H1 (cell line): ENCODE measurements around the gene FZD4. TPM values are rescaled to one million over a fixed set of nuclear protein-coding genes. Genes with fewer than 3 reads are reported as not detected.

Source experiments
- CTCF ChIA-PET: fragments of 300-600 bp; sonication (Branson Sonifier 250); formaldehyde crosslinking; loops from one replicate; lab custom pipeline; 2021; ENCODE audit not compliant: partially characterized antibody; lab: Charles Lee
- POLR2A ChIA-PET: fragments of 300-600 bp; sonication (Branson Sonifier 250); formaldehyde crosslinking; loops from one replicate; lab custom pipeline; 2021; ENCODE audit warnings: inconsistent platforms; ENCODE audit not compliant: partially characterized antibody; lab: Charles Lee
- DNase-seq, 2 experiments: peaks; one replicate each; pipeline versions ENCODE4 v3.0.0 to v3.0.0-alpha.2; 2010 to 2022; ENCODE audit warnings: low spot score in 2 of 2, low read depth in 1 of 2, mixed read lengths in 1 of 2
- FAIRE-seq: peaks from 2 replicates; lab custom pipeline; 2011; peaks lifted over from hg19 to GRCh38; lab: Jason Lieb, UNC
- H2AFZ ChIP-seq: 2 replicates; pipeline ENCODE4 v1.8.1; 2012; ENCODE audit warnings: low read length, inconsistent platforms
- H2AK5ac ChIP-seq: 2 replicates; pipeline ENCODE4 v1.6.1; 2013; ENCODE audit warnings: low read depth, low read length
- H2BK120ac ChIP-seq: replicated peaks from 2 replicates; pipeline ENCODE3; 2013; ENCODE audit warnings: low read depth, low read length, inconsistent platforms
- H2BK12ac ChIP-seq: 2 replicates; pipeline ENCODE4 v1.6.1; 2013; ENCODE audit warnings: low read depth, low read length
- H2BK15ac ChIP-seq: 2 replicates; pipeline ENCODE4 v1.6.1; 2013; ENCODE audit warnings: low read length
- H2BK20ac ChIP-seq: 2 replicates; pipeline ENCODE4 v1.6.1; 2013; ENCODE audit warnings: low read length
- H2BK5ac ChIP-seq: 2 replicates; pipeline ENCODE4 v1.6.1; 2013; ENCODE audit warnings: low read depth, low read length
- H3K14ac ChIP-seq: 2 replicates; pipeline ENCODE4 v1.6.1; 2013; ENCODE audit warnings: inconsistent platforms; ENCODE audit not compliant: insufficient read length
- H3K18ac ChIP-seq: 2 replicates; pipeline ENCODE4 v1.6.1; 2013; ENCODE audit warnings: low read length; ENCODE audit errors: extremely low read depth
- H3K23ac ChIP-seq: 2 replicates; pipeline ENCODE4 v1.6.1; 2013; ENCODE audit warnings: inconsistent platforms; ENCODE audit not compliant: insufficient read length
- H3K23me2 ChIP-seq: 2 replicates; pipeline ENCODE4 v1.6.1; 2013; ENCODE audit warnings: low read depth, low read length
- H3K27ac ChIP-seq: 2 replicates; pipeline ENCODE4 v1.6.1; 2011; ENCODE audit warnings: low read depth, low read length, inconsistent platforms
- H3K27me3 ChIP-seq, 4 experiments: replicated peaks in 1 of 4; 1 replicate in 1 of 4; 2 replicates in 3 of 4; pipeline versions ENCODE4 v1.6.1 to v1.8.1; 2011 to 2013; ENCODE audit warnings: low read length in 3 of 4, mild to moderate bottlenecking in 3 of 4, inconsistent platforms in 2 of 4, mixed read lengths in 2 of 4, moderate library complexity in 1 of 4; ENCODE audit not compliant: control insufficient read depth in 3 of 4, insufficient read depth in 3 of 4; ENCODE audit errors: extremely low read depth in 1 of 4
- H3K36me3 ChIP-seq, 4 experiments: 2 replicates each; pipeline versions ENCODE4 v1.6.1 to v1.8.1; 2011 to 2013; ENCODE audit warnings: mild to moderate bottlenecking in 4 of 4, low read length in 3 of 4, moderate library complexity in 2 of 4, control low read depth in 1 of 4, inconsistent platforms in 1 of 4; ENCODE audit not compliant: insufficient read depth in 4 of 4, control insufficient read depth in 2 of 4
- H3K4ac ChIP-seq: replicated peaks from 2 replicates; pipeline ENCODE3; 2013; ENCODE audit warnings: low read length, low read depth, mixed read lengths, inconsistent platforms; ENCODE audit not compliant: insufficient read length
- H3K4me1 ChIP-seq, 4 experiments: replicated peaks in 1 of 4; 1 replicate in 1 of 4; 2 replicates in 3 of 4; pipeline versions ENCODE4 v1.6.1 to v1.8.1; 2011 to 2013; ENCODE audit warnings: low read length in 3 of 4, inconsistent platforms in 2 of 4, mixed read lengths in 1 of 4; ENCODE audit not compliant: insufficient read depth in 4 of 4, control insufficient read depth in 3 of 4
- H3K4me2 ChIP-seq, 2 experiments: 2 replicates each; pipeline versions ENCODE4 v1.6.1 to v1.8.1; 2011 to 2013; ENCODE audit warnings: low read depth in 2 of 2, low read length in 2 of 2, control low read depth in 1 of 2, inconsistent platforms in 1 of 2, mild to moderate bottlenecking in 1 of 2; ENCODE audit not compliant: insufficient read depth in 1 of 2
- H3K4me3 ChIP-seq, 4 experiments: fragments of 200-600, 300-600 bp in 1 of 4; sonication (generic), shearing (Covaris generic), sonication (Bioruptor Twin) in 1 of 4; 2 replicates each; pipeline versions ENCODE4 v1.5.1 to v1.8.1; 2011 to 2016; ENCODE audit warnings: low read length in 4 of 4, low read depth in 3 of 4, control low read depth in 2 of 4, inconsistent platforms in 2 of 4, mild to moderate bottlenecking in 2 of 4, mixed read lengths in 1 of 4, moderate library complexity in 1 of 4; ENCODE audit not compliant: insufficient read depth in 2 of 4; ENCODE audit errors: extremely low read depth in 1 of 4
- H3K56ac ChIP-seq: replicated peaks from 2 replicates; pipeline ENCODE3; 2013; ENCODE audit warnings: low read depth, mild to moderate bottlenecking, mixed read lengths, low read length, inconsistent platforms; ENCODE audit not compliant: insufficient read length
- H3K79me1 ChIP-seq: 2 replicates; pipeline ENCODE4 v1.6.1; 2013; ENCODE audit warnings: low read depth, low read length, control low read depth
- H3K79me2 ChIP-seq, 2 experiments: 2 replicates each; pipeline versions ENCODE4 v1.6.1 to v1.8.1; 2012 to 2013; ENCODE audit warnings: low read length in 2 of 2, mild to moderate bottlenecking in 2 of 2, inconsistent platforms in 1 of 2; ENCODE audit not compliant: insufficient read depth in 2 of 2, control insufficient read depth in 1 of 2
- H3K9ac ChIP-seq, 4 experiments: replicated peaks in 1 of 4; 1 replicate in 1 of 4; 2 replicates in 3 of 4; pipeline versions ENCODE4 v1.6.1 to v1.8.1; 2011 to 2013; ENCODE audit warnings: low read depth in 3 of 4, low read length in 3 of 4, control low read depth in 2 of 4, mild to moderate bottlenecking in 2 of 4, moderate library complexity in 2 of 4, inconsistent platforms in 1 of 4; ENCODE audit errors: extremely low read depth in 1 of 4
- H3K9me3 ChIP-seq, 2 experiments: 2 replicates each; pipeline versions ENCODE4 v1.6.1 to v1.8.1; 2012 to 2013; ENCODE audit warnings: mild to moderate bottlenecking in 2 of 2, moderate library complexity in 2 of 2, control low read depth in 1 of 2, inconsistent platforms in 1 of 2, low read depth in 1 of 2, low read length in 1 of 2, mixed read lengths in 1 of 2; ENCODE audit not compliant: insufficient read depth in 2 of 2
- H4K20me1 ChIP-seq, 2 experiments: replicated peaks in 1 of 2; 2 replicates each; pipeline versions ENCODE3 to v1.8.1; 2011 to 2013; ENCODE audit warnings: inconsistent platforms in 2 of 2, low read length in 2 of 2, mild to moderate bottlenecking in 1 of 2; ENCODE audit not compliant: insufficient read depth in 2 of 2, control insufficient read depth in 1 of 2
- H4K5ac ChIP-seq: 2 replicates; pipeline ENCODE4 v1.6.1; 2013; ENCODE audit warnings: low read length, low read depth, mixed read lengths, inconsistent platforms; ENCODE audit not compliant: insufficient read length
- H4K8ac ChIP-seq: 2 replicates; pipeline ENCODE4 v1.8.0; 2013; ENCODE audit warnings: mild to moderate bottlenecking, moderate library complexity, low read length, inconsistent platforms; ENCODE audit not compliant: insufficient read depth; ENCODE audit errors: extremely low read depth
- H4K91ac ChIP-seq: replicated peaks from 2 replicates; pipeline ENCODE3; 2013; ENCODE audit warnings: low read length, mixed read lengths, inconsistent platforms; ENCODE audit not compliant: insufficient read length
- KDM4A ChIP-seq: IDR thresholded peaks from one replicate; pipeline ENCODE4 v1.7.1; 2012; ENCODE audit warnings: low read depth, mild to moderate bottlenecking, moderate library complexity, low read length, inconsistent platforms; ENCODE audit not compliant: severe bottlenecking
- NRF1 ChIP-seq: IDR thresholded peaks from 2 replicates; pipeline ENCODE4 v1.6.1; 2011; ENCODE audit warnings: mild to moderate bottlenecking, low read depth, low read length, improper control_type of control experiment
- POLR2AphosphoS5 ChIP-seq: IDR thresholded peaks from 2 replicates; pipeline ENCODE4 v1.6.1; 2011; ENCODE audit warnings: low read depth, low read length
- RBBP5 ChIP-seq: IDR thresholded peaks from 2 replicates; pipeline ENCODE4 v1.7.1; 2012; ENCODE audit warnings: low read depth, mild to moderate bottlenecking, inconsistent platforms, low read length, moderate library complexity, borderline replicate concordance
- SIRT6 ChIP-seq: IDR thresholded peaks from one replicate; pipeline ENCODE4 v1.7.1; 2012; ENCODE audit warnings: low read length, inconsistent platforms
- WGBS, 2 experiments: shearing (Covaris generic) in 1 of 2; methylation state at CpG; one replicate each; pipeline versions ENCODE4 v1.1.6 to v1.1.7; 2013 to 2015; ENCODE audit warnings: low lambda C conversion rate in 2 of 2, mixed read lengths in 2 of 2, inconsistent platforms in 1 of 2, low coverage in 1 of 2, missing lambda C conversion rate in 1 of 2; ENCODE audit not compliant: insufficient replicate concordance in 2 of 2, insufficient coverage in 1 of 2, insufficient read length in 1 of 2; ENCODE audit errors: extremely low coverage in 1 of 2, missing lambda C conversion rate in 1 of 2; 5-methylcytosine and 5-hydroxymethylcytosine counted together
- polyA plus RNA-seq, 7 experiments: library from polyadenylated mRNA; depleted of rRNA in 3 of 7; stranded (reverse) in 5 of 7; unstranded in 2 of 7; fragments of >200 nt in 5 of 7; fragments of 200-250 nt in 2 of 7; gene quantifications; 1 replicate in 5 of 7; 2 replicates in 1 of 7; 4 replicates in 1 of 7; pipeline versions ENCODE4 v1.2.1 to v1.2.3, GENCODE V29; 2011 to 2013; ENCODE audit warnings: missing spikeins in 2 of 7, mixed read lengths in 2 of 7
- total RNA-seq: library from RNA; stranded (reverse); fragmentation: NEBNext Ultra II Directional; extraction: Animal tissue kit (Norgen Biotek cat#: 25700); gene quantifications from 2 replicates; pipeline ENCODE4 v1.2.1, GENCODE V29; 2021

The FZD4 gene
- total and polyA plus RNA-seq, 2 of the 8 experiments (the other 6 are each of a cell fraction or from before 2014, with no cell fraction given) = 3.1 to 7.1 TPM

DNA sequence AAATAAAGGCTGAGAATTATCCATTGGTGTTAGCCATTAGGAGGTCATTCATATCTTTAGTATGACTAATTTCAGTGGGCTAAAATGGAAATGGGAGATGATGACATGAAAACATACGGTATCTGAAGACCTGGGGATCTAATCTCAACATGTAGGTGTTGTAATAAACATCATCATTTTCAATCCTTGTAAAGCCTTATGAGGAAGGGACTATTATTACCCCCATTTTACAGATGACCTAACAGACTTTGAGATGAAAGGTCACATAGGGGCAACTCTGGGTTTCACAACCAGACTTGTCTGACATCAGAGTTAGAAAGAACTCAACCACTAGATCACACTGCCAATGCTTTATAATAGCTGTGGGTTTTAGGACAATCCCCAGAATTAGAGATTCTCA, 47.7 kb upstream of the FZD4 start:
- no peaks in the 10 kb centered on the region for H3K23me2 ChIP-seq
- TF ChIP-seq POLR2AphosphoS5 (no peak), KDM4A (no peak), RBBP5 (no peak), NRF1 (no peak), SIRT6 (no peak)

More for the DNA sequence above, 47.7 kb upstream of the FZD4 start:
- Histone ChIP-seq H3K79me1 (no peaks in the 10 kb centered on the region), H3K27ac (no peak overlapping the region), H3K4me3 (no peak overlapping the region), H2BK12ac (no peak overlapping the region), H3K23ac (no peak overlapping the region), H2AK5ac (no peak overlapping the region), H4K91ac (no peak overlapping the region), H3K36me3 (no peaks in the 10 kb centered on the region), H2AFZ (no peak overlapping the region), H3K14ac (no peak overlapping the region), H3K4ac (no peak overlapping the region), H3K9ac (no peak overlapping the region), H4K5ac (no peak overlapping the region), H3K18ac (no peak overlapping the region), H4K8ac (no peak overlapping the region), H2BK15ac (no peak overlapping the region), H3K9me3 (no peaks in the 10 kb centered on the region), H3K56ac (no peak overlapping the region), H2BK20ac (no peak overlapping the region), H2BK120ac (no peak overlapping the region), H3K4me1 (no peaks in the 10 kb centered on the region), H2BK5ac (no peak overlapping the region), H3K79me2 (no peaks in the 10 kb centered on the region), H3K4me2 (no peak overlapping the region), H4K20me1 (no peaks in the 10 kb centered on the region), H3K27me3 (no peaks in the 10 kb centered on the region)
- POLR2A ChIA-PET = no interaction called here
- DNase-seq (no peak), FAIRE-seq (no peak)
- WGBS, 2 experiments = 100% methylated on average over 1 of the region's 1 CpG; no CpG with 5 or more reads in 1 of the 2 experiments
- CTCF ChIA-PET = interaction anchor here (1.4 kb wide), 1 partner anchor 9 kb away, joined by 7 read pairs; no protein-coding TSS in a partner anchor
